ENCODE data around the gene MRGPRF. TPM values are rescaled to one million over a fixed set of nuclear protein-coding genes. Genes with fewer than 3 reads are reported as not detected.
A peak's percentile ranks its signal among the peaks of the same experiment; 100 is the strongest.

The MRGPRF gene
- polyA plus RNA-seq, 10 donors = 13.0 to 29.6 (median 19.2) TPM

GRCh38 chr11:69027704-69028372 is 14.8 kb upstream of the MRGPRF start:
- no peak for DNase-seq

DNA sequence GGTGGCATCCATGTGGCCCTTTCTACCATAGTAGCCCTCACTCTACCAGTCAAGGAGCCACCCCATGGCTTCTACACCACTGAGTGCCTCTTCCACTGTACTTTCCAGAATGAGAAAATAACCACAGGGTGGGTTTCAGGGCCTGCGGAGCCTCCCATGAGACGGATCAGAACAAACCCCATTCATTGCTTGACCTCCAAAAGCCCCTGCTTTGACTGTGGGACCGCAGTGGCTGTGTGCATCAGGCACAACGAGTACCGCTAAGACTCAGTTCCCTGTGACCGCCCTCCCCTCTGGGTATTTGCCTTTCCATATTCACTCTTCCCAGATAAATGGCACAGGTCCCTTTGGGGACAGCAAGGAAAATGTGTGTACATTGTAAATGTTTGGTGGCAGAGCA is 11.5 kb upstream of the MRGPRF start:
- DNase-seq = no peak

- DNase-seq = no peak
Observed at GRCh38 chr11:69022260-69022659, 9.2 kb upstream of the MRGPRF start.

- DNase-seq = no peak
Observed at GRCh38 chr11:69018924-69019323, 5.9 kb upstream of the MRGPRF start.

- DNase-seq = no peak
Observed at GRCh38 chr11:69017951-69018350, 4.9 kb upstream of the MRGPRF start.

DNA sequence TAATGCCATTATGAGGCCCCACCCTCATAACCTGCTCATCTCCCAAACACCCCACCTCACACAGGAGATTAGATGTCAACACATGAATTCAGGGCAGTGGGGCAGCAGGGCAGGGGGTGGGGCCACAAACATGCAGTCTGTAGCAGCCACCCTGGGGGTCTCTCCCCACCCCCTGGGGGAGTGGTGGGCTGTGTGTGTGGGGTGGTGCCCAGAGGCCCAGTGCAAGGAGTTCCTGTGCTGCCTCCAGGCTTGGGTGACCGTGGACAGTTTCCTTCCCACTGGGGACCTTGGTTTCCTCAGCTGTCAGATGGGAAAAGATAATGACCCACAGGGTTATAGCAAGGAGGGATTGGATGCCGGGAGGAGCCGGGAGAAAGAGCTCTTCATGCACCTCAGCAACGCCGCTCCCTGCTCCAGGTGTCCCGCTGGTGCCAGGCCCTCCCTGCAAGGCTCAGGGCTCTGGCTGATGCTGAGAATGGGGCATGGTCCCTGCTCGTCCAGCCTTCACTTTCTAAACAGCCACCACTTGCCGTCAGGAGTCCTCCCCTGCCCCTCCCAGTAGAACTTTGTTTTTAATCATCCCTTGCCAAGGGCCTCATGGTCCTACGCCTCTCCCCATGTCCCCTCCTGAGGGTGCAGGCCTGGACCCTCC is 2.0 kb upstream of the MRGPRF start:
- no peak for DNase-seq

DNA sequence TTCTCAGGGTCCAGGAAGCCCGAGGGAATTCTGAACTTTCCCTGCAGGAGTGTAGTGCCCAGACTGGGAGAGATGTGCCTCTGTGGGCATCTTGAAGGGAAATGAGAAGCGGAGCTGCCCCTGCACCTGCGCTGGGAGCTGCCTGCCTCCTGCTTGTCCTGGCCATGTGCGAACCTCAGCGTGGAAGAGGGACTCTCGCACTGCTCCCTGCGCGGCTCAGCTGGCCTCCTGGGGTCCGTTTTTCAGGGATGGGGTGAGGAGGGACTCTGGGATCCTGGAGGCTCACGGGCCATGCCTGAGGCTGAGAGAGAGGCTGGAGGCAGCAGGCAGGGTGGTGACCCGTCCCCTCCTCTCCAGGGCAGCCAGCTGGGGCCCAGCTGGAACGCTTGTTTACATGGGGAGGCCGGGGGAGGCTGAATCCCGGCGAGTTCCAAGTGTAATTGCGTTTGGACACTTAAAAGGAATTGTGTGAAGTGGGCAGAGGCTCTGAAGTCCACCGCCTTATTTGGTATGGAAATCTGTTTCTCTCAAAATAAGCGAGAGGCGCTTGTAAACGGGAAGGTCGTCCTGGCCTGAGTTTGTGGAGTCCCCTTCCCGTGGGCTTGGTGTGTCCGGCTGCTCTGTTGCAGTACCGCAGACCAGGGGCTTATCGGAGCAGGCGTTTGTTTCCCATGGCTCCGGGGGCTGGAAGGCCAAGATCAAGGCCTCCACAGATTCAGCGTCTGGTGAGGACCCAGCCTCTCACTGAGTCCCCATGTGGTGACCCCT is 1.2 kb upstream of the MRGPRF start:
- peak in 2 of 3 donors; percentile 55 to 81 for DNase-seq

GRCh38 chr11:69012092-69013008 is 696 bp downstream of the MRGPRF start:
- DNase-seq = peak in 2 of 3 donors; percentile 27 to 73

DNA sequence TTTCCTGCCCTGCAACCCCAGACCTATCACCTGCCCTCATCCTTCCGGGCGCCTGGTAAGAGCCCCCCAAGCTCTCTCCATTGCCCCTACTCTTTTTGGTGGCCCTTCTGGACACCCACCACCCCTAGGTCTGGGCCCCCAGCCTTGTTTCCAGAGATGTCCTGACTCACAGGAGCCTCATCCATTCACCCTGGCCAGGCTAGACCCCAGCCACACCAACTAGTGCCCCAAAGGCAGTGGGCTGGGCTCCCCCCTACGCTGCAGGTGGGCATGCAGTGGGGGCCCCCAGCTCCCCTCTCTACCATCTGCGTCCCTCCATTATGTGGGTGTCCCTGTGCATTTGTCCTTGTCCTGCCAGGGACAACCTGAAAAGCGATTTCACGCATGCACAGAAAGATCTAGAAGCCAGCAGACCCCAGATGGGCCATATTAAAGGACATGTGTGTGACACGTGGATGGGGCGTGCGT is 1.4 kb downstream of the MRGPRF start:
- no peak for DNase-seq

DNA sequence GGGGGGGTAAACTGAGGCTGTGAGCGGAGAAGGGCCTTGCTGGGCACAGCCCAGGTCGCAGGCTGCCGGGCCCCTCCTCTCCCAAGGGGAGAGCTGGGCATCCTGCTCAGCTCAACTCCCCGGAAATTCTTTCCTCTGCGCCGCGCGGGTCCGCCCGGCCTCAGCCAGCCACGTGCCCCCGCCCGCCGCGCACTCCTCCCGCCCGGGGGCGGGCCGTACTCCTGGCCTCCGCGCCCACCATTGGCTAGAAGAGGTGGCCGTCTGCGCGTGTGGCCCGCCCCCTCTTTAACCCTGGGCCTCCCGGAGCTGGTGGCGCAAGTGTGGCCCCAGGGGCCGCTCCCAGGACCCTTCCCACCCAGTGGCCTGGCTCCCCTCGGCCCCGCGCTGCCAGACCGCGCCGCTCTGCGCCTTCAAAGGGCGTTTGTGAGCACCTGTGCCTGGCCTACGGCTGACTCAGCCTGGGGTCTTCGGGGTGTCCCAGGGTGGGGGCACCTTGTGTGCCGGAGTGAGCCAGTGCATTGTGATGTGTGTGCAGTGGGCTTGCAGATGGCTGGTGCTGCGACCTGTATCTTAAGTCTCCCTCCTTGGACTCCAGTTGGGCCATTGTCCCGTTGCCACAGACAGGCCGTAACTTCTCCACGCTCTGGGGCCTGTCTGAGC is 2.0 kb downstream of the MRGPRF start:
- peak; percentile 82 to 90 (median 83) for DNase-seq

DNA sequence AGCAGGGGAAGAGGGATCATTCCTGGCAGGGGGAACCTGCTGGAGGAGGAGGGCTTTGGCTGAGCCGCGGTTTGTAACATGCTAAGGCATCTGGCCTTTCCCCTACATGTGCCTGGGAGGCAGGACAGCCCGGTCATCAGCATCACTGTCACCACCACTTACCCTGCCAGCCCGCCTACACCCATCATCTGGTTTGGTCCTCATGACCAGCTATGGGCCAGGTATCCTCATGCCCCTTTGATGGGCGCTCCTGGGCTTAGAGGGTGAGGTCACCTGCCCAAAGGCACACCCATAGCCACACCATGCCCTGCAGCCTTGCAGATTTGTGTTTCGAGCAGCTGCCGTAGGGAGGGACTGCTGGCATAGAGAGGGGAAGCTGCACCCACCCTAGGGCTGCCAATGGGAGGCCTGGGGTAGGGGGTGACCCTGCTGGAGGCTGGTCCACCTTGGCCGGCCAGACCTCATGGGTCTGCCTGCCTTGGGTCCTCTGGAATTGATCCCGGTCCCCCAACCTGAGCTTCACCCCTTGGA is 2.6 kb downstream of the MRGPRF start:
- no peak for DNase-seq

DNA sequence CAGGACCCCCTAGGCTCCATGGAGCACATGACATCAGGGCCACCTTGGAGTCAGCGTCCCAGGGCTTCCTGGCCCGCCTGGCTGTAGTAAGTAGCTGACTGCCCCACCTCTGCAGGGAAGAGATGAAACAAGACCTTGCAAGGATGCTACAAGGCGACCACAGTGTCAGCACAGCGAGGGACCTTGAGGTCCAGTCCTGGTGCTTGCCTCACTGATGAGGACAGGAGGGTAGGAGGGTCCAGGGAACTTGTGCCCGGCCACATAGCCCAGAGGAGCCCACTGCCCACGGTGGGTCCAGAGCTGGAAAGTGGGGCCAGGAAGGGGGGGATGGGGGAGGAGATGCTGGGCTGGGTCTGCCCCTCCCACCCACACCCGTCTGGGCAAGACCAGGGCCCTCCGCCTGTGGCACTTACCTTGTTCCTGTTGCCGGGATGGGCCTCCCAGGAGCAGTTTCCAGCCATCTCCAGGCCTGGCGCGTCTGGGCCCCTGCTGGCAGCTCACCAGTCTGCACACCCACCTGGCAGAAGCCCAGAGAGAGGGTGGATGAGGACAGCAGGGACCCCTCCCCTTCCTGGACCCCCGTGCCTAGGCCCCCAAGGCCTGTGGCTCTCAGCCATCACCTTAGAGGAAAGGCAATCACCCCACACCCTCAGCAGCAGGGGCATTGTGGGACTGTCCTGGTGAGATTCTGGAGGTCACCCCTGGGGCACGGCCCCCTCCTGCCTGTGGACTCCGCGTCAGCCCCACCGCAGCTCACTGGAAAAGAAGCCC is 3.4 kb downstream of the MRGPRF start:
- DNase-seq = no peak

DNA sequence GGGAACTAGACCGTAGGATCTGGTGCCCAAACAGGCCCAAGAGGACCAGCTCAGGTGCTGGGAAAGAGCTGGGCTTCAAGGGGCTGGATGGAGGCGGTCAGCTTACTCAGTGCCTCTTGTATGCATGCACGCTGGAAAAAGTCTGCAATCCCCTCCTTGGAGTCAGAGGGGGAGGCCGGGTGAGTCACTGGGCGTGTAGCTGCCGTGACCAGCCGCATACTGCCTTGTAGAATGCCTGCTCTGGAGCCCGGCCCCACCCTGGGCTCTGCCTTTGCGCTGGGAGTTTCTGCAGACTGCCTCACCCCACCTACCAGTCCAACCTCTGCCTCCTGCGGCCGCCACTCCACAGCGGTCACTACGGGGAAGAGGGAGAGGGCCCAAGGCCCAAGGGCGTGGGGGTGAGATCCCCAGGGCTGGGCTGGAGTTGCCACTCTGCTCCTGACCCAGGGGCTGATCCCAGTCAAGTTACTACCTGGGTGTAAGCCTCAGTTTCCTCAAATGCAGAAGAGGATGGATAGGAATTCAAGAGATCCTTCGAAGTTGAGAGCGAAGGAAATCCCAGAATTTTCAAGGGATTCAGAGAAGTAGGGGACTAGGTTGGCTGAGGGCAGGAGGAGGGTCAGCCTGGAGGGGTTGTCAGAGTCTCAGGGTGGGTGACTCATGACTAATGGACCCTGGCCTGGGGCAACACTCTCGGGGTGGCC is 4.2 kb downstream of the MRGPRF start:
- DNase-seq = peak; percentile 62 to 88 (median 85)

GRCh38 chr11:69007975-69008381 is 5.1 kb downstream of the MRGPRF start:
- peak in 1 of 3 donors; percentile 49 for DNase-seq

GRCh38 chr11:69006816-69007215 is 6.2 kb downstream of the MRGPRF start:
- no peak for DNase-seq

GRCh38 chr11:69005631-69006368 is 7.2 kb downstream of the MRGPRF start:
- DNase-seq = no peak

GRCh38 chr11:69005183-69005630 is 7.8 kb downstream of the MRGPRF start:
- no peak for DNase-seq

GRCh38 chr11:69004411-69005182 is 8.4 kb downstream of the MRGPRF start:
- DNase-seq = no peak

Data from muscle of back (tissue), 11 donors.